SK-N-DZ (cell line): Measurements from ENCODE around the gene NOL7. TPM values are rescaled to one million over a fixed set of nuclear protein-coding genes. Genes with fewer than 3 reads are reported as not detected.
A peak's percentile ranks its signal among the peaks of the same experiment; 100 is the strongest.

Experiments
- DNase-seq: peaks from one replicate; pipeline ENCODE4 v3.0.0-alpha.2; 2015; ENCODE audit warnings: low spot score
- polyA plus RNA-seq, 2 experiments: library from polyadenylated mRNA; depleted of rRNA; stranded (reverse); fragments of >200 nt; gene quantifications; 2 replicates each; pipeline ENCODE4 v1.2.3, GENCODE V29; 2014

The NOL7 gene
- polyA plus RNA-seq (2014; cell fraction: cytosol; rRNA removed), result 96.3 and 96.4 TPM in 2 replicates
- polyA plus RNA-seq (2014; cell fraction: nucleus; rRNA removed), result 76.4 and 83.0 TPM in 2 replicates

DNA sequence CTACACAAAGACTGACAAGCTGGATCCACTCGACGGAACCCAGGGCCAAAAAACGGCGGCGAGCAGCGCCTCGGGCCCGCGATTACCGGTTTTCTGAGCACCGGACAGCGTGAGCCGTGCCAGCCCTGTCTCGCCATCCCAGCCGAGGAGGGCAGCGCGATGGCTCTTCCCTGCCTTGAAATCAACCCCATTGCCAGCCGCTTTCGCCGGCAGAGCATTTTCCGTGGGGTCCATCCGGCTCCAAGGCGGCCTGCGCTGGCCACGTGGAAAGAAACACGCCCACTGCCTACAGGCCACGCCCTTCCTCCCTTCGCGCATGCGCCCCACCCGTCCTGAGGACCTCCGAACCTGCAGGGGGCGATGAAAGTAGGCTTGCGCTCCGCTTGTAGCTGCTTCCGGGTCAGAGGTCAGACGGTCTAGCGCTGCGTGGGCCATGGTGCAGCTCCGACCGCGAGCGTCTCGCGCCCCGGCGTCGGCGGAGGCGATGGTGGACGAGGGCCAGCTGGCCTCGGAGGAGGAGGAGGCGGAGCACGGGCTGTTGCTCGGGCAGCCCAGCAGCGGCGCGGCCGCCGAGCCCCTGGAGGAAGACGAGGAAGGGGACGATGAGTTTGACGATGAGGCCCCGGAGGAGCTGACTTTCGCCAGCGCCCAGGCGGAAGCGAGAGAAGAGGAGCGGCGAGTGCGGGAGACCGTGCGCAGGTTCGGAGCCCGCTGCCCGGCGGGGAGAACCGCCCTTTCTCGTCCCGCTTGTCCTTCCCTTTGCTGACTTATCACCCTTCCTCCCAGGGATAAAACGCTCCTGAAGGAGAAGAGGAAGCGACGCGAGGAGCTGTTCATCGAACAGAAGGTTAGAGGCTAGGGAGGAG lies at the start of gene NOL7:
TSS of gene NOL7 (plus strand) at position 410 of the 866 bp plus-strand sequence. CDS start at position 434, 24 bp downstream.
- DNase-seq, result peak; percentile 98

GRCh38 chr6:13565921-13566320 lies 49.2 kb upstream of the NOL7 start:
- DNase-seq, result no peak

GRCh38 chr6:13566500-13566899 lies 48.6 kb upstream of the NOL7 start:
- DNase-seq, result no peak

DNA sequence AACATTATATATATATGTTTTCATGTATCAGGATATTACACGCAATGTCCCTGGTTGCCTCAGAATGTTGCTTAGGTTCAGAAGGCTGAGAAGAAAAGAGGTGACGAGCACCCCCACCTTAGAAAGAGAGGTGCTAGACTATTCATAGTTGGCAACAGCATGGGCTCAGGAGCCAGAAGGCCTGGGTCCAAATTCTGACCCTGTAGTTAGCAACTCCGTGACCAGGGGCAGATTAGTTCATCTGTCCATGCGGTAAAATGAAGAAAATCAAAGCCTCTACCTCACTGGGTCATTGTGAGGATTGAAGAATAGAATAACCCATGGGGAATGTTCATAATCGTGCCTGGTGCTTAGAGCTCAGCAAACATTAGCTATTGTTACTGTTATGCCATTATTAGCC lies 46.2 kb upstream of the NOL7 start:
- no peak for DNase-seq

GRCh38 chr6:13572240-13572639 lies 42.9 kb upstream of the NOL7 start:
- no peak for DNase-seq

GRCh38 chr6:13572951-13573654 lies 42.0 kb upstream of the NOL7 start:
- no peak for DNase-seq

DNA sequence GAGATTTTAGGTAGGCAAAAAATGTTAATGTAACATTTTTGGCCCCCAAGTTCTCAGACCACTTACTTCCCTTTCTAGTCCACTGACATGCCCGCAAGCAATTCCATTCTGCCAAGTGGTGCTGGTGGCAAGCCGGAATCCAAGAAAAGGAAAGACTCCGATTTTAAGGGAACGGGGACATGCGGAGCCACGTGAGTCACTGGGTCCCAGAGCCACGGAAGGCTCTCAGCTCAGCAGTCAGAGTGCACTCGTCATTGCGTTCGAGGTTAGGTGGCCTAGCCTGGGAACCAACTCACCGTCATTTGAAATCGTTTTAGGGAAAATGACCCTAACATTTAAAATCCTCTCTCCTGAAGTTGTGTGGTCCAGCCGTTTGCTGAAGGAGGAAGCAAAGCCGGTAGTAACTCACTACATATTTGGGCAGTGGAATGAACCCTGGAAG lies 41.4 kb upstream of the NOL7 start:
- peak; percentile 31 for DNase-seq

GRCh38 chr6:13574149-13574570 lies 41.0 kb upstream of the NOL7 start:
- peak; percentile 95 for DNase-seq

GRCh38 chr6:13574571-13575376 lies 40.4 kb upstream of the NOL7 start, which contains the start of gene SIRT5:
Gene SIRT5 (plus strand): TSS chr6:13574601. CDS start chr6:13584111, 9,510 bp downstream.
- DNase-seq, result peak; percentile 91

DNA sequence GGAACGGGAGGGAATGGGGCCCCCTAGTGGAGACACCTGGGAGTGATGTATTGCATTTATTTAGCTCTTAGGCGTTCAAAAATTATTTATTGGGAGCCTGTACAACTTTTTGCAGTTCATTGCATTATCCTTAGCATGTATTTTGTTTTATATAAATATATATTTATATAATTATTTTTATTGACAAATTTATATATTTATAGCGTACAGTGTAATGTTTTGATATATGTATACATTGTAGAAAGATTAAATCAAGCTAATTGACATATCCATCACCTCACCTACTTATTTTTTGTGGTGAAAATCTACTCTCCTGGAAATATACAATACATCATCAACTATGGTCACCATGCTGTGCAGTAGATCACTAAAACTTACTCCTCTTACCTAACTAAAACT lies 39.8 kb upstream of the NOL7 start:
- no peak for DNase-seq

- DNase-seq, result no peak
These were observed 39.1 kb upstream of the NOL7 start for GRCh38 chr6:13576017-13576416.

- no peak for DNase-seq
These were observed 37.2 kb upstream of the NOL7 start for GRCh38 chr6:13577926-13578325.

DNA sequence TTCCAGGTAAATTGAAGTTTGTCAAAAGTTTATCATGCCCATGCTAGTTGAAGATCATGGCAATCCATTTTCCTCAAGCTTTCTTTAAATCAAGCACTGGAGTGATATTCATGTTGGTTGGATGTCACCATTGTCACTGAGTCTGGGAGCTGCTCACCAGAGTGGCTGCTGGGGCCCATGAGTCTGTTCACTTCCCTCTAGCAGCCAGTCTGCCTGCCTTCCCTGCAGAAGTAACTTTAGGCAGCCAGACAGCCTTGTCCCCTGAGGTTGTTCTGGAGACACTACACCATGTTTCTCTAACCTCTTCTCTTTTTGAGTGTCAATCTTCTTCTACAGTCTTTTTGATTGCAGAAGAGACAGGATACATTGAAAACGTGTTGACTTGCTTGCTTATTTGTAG lies 35.2 kb upstream of the NOL7 start:
- no peak for DNase-seq

DNA sequence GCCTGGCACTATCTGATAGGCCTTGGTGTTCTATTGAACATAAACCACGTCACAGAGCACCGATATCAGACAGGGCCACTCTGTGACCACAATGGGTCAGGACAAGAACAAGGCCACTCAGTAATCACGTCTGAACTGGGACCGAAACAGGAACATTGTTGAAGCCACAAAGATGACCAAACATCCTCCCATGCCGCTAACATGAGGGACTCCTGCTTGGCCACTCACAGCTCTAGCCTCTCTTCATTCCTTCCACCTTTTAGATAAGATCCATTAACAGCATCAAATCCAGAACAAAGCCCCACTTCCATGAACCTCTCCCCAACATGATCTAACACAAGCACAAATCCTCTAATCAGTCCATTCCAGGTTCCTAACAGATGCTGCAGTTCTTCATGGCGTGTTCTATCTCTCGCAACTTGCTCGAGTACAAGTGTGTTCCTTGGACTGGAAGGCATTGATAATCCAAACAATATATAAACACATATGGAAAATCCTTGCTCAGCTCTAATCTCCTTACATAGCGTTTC lies 33.4 kb upstream of the NOL7 start:
- DNase-seq, result no peak

GRCh38 chr6:13586603-13587542 lies 28.3 kb upstream of the NOL7 start:
- DNase-seq, result no peak

DNA sequence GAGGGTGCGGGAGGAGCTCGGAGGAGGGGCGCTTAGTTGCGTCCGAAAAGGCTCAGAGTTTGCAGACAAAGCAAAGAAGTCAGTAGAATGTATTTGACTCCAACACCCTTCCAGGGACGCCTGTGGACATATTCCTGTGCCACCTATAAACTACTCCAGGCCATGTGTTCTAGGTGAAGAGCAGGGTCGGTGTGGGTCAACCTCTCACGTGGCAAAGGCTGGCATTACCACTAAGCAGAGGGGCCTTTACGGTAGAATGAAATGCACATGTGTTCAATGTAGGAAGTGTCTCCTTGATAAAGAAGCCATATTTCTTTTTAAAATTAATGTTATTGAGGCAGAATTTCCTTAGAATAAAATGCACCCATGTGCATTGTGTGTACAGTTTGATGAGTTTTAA lies 25.3 kb upstream of the NOL7 start:
- no peak for DNase-seq

GRCh38 chr6:13590574-13591153 lies 24.5 kb upstream of the NOL7 start:
- DNase-seq, result no peak

DNA sequence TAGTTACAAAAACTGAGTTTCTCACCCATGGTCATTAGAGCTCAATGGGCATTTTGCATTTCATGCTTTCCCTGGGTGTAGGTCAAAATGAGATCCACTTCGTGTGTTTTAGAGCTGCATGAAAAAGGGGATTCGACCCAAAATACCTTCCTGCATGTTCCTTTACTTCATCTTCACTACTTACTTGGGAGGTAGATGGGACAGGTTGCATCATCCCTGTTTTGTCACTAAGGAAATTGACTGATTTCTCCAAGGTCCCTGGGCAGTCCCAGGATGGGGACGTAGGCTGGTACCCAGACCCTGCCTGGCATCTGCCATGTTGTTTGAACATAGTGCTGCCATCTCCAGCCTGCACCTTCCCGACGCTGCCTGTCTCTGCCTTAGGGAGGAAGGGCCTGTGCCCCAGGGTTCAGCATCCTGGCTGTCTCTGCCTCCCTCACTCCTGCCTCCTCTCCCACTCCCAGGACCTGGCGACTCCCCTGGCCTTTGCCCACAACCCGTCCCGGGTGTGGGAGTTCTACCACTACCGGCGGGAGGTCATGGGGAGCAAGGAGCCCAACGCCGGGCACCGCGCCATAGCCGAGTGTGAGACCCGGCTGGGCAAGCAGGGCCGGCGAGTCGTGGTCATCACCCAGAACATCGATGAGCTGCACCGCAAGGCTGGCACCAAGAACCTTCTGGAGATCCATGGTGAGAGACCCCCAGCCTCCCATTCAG lies 23.8 kb upstream of the NOL7 start:
- no peak for DNase-seq

- DNase-seq, result peak; percentile 74
These were observed 22.0 kb upstream of the NOL7 start for GRCh38 chr6:13593103-13593502.
